ENCODE measurements around the gene TBC1D8B. TPM values are rescaled to one million over a fixed set of nuclear protein-coding genes. Genes with fewer than 3 reads are reported as not detected.
"Not testable (repeated sequence)": the region's sequence is repeated elsewhere in the genome, so short reads cannot be mapped to it uniquely, and the experiment has no call there.

The TBC1D8B gene
- total RNA-seq, 1 donor from 2014 or later = 7.4 TPM

DNA sequence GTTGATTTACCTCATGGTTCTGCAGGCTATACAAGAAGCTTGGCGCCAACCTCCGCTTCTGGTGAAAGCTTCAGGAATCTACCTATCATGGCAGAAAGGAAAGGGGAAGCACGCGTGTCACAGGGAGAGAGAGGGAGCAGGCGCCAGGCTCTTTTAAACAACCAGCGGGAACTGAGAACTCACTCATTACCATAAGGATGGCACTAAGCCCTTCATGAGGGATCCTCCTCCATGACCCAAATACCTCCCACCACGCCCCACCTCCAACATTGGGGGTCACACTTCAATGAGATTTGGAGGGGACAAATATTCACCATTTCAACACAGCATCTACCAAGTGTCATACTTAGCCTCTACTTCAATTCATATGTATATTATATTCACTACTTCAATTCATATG, 18.8 kb upstream of the TBC1D8B start:
- no peaks in the 10 kb centered on the region for H3K27me3 ChIP-seq (ENCODE audit: low read depth)
- TF ChIP-seq CTCF (IDR thresholded peaks at IDR 0.05) = no peak
- no peak for DNase-seq

GRCh38 chrX:106791495-106791894, 11.0 kb upstream of the TBC1D8B start:
- H3K9me3 ChIP-seq = no peaks in the 10 kb centered on the region
- intact Hi-C loops (cut with DNase I) = no loop called here
- ATAC-seq (no peak), DNase-seq (no peak)
- H3K4me1 ChIP-seq = no peaks in the 10 kb centered on the region
- no peaks in the 10 kb centered on the region for H3K27me3 ChIP-seq (ENCODE audit: low read depth)
- no peak overlapping the region for H3K4me3 ChIP-seq
- peak; percentile 22 for TF ChIP-seq CTCF (IDR thresholded peaks at IDR 0.05)
- H3K36me3 ChIP-seq = no peaks in the 10 kb centered on the region
- H3K27ac ChIP-seq = no peak overlapping the region

More for the DNA sequence above, 18.8 kb upstream of the TBC1D8B start:
- Histone ChIP-seq H3K4me3 (no peak overlapping the region), H3K4me1 (no peaks in the 10 kb centered on the region), H3K27ac (no peak overlapping the region), H3K36me3 (no peaks in the 10 kb centered on the region), H3K9me3 (no peaks in the 10 kb centered on the region)
- intact Hi-C loops (cut with DNase I) = no loop called here
- no peak for ATAC-seq

DNA sequence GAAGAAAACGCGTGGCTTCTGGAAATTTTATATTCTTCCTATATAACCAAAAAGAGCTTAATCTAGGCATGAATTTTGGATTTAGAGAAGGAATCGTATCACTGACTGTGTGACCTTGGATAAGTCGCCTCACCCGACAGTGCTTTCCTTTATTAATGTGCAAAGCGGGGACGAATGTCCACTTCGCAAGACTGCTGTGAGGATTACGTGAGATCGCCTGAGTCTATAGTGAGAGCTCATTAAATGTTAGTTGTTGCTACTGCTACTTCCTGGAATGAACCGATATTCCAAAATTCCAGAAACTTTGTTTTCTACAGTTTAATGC, 448 bp upstream of the TBC1D8B start:
- DNase-seq = no peak
- Histone ChIP-seq H3K27ac (peak overlapping the region; percentile 27), H3K9me3 (no peaks in the 10 kb centered on the region), H3K4me1 (no peaks in the 10 kb centered on the region), H3K36me3 (no peaks in the 10 kb centered on the region), H3K27me3 (ENCODE audit: low read depth) (no peaks in the 10 kb centered on the region), H3K4me3 (peak overlapping the region; percentile 63)
- no peak for TF ChIP-seq CTCF (IDR thresholded peaks at IDR 0.05)
- ATAC-seq = peak; percentile 48 to 60
- intact Hi-C loops (cut with DNase I) = no loop called here

DNA sequence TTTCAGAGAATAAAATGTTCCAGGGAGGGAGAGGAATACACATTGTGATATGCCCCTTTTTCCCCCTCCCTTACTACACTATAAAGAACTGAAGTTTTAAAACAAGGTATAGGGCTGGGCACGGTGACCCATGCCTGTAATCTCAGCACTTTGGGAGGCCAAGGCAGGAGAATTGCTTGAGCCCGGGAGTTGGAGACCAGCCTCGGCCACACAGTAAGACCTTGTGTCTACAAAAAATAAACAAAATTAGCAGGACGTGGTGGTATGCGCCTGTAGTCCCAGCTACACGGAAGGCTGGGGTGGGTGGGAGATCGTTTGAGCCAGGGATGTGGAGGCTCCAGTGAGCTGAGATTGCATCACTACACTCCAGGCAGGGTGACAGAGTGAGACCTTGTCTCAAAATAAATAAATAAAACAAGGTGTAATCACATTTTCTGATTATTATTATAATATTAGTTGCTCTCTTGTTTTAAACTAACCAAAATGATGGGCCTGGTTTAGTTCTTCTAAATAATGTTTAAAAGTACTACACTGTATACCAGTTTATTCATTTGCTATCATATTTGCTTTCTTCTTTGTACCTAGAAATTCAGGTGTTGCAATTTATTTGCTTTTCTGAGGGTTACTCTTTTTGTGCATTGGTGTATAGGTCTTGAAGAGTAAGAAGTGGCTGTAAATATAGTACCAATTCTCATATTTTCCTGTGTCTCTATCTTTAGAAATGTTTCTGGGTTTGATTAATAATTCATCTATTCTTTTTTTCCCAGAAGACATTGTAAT, 8.8 kb downstream of the TBC1D8B start:
- no peak for TF ChIP-seq CTCF (IDR thresholded peaks at IDR 0.05)
- no peaks in the 10 kb centered on the region for H3K4me1 ChIP-seq
- ATAC-seq (no peak), DNase-seq (no peak)
- H3K27ac ChIP-seq = no peak overlapping the region
- H3K9me3 ChIP-seq = no peaks in the 10 kb centered on the region
- H3K27me3 ChIP-seq (ENCODE audit: low read depth) = no peaks in the 10 kb centered on the region
- H3K4me3 ChIP-seq = no peak overlapping the region
- intact Hi-C loops (cut with DNase I) = no loop called here
- H3K36me3 ChIP-seq = no peaks in the 10 kb centered on the region

DNA sequence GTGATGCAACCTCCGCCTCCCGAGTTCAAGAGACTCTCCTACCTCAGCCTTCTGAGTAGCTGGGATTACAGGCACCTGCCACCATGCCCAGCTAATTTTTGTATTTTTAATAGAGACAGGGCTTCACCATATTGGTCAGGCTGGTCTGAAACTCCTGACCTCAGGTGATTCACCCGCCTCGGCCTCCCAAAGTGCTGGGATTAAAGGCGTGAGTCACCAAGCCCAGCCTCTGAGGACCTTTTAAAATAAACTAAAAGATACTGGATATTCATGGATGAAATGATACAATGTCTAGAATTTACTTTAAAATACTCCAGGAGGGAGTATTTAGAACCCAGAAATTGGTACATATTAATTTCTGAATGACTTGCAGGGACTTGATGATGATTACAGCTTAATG, 10.5 kb downstream of the TBC1D8B start:
- intact Hi-C loops (cut with DNase I); ATAC-seq; H3K36me3 ChIP-seq; H3K27me3 ChIP-seq (ENCODE audit: low read depth); H3K4me1 ChIP-seq; H3K4me3 ChIP-seq; H3K9me3 ChIP-seq; DNase-seq; H3K27ac ChIP-seq: not testable (repeated sequence)

GRCh38 chrX:106814093-106814492, 11.6 kb downstream of the TBC1D8B start:
- DNase-seq; H3K4me1 ChIP-seq; H3K9me3 ChIP-seq; ATAC-seq; H3K36me3 ChIP-seq; intact Hi-C loops (cut with DNase I); H3K27ac ChIP-seq; H3K4me3 ChIP-seq; H3K27me3 ChIP-seq (ENCODE audit: low read depth): not testable (repeated sequence)
